Astrocyte of the hippocampus (primary cell): Measurements from ENCODE around the gene HOXC6.

Experiments used
- DNase-seq: peaks from one replicate; pipeline ENCODE4 v3.0.0; 2011; ENCODE audit warnings: low read depth, low spot score

The HOXC6 gene

DNA sequence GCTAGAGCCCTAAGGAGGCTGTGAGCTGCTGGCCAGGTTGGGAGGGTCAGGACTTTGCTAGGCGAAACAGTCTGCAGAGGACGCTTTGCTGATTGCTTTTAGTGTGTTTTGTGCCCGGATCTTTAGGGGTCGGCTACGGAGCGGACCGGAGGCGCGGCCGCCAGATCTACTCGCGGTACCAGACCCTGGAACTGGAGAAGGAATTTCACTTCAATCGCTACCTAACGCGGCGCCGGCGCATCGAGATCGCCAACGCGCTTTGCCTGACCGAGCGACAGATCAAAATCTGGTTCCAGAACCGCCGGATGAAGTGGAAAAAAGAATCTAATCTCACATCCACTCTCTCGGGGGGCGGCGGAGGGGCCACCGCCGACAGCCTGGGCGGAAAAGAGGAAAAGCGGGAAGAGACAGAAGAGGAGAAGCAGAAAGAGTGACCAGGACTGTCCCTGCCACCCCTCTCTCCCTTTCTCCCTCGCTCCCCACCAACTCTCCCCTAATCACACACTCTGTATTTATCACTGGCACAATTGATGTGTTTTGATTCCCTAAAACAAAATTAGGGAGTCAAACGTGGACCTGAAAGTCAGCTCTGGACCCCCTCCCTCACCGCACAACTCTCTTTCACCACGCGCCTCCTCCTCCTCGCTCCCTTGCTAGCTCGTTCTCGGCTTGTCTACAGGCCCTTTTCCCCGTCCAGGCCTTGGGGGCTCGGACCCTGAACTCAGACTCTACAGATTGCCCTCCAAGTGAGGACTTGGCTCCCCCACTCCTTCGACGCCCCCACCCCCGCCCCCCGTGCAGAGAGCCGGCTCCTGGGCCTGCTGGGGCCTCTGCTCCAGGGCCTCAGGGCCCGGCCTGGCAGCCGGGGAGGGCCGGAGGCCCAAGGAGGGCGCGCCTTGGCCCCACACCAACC, 1.5 kb downstream of the HOXC6 start:
- DNase-seq = no peak

GRCh38 chr12:54030442-54030801, 2.2 kb downstream of the HOXC6 start:
- no peak for DNase-seq

DNA sequence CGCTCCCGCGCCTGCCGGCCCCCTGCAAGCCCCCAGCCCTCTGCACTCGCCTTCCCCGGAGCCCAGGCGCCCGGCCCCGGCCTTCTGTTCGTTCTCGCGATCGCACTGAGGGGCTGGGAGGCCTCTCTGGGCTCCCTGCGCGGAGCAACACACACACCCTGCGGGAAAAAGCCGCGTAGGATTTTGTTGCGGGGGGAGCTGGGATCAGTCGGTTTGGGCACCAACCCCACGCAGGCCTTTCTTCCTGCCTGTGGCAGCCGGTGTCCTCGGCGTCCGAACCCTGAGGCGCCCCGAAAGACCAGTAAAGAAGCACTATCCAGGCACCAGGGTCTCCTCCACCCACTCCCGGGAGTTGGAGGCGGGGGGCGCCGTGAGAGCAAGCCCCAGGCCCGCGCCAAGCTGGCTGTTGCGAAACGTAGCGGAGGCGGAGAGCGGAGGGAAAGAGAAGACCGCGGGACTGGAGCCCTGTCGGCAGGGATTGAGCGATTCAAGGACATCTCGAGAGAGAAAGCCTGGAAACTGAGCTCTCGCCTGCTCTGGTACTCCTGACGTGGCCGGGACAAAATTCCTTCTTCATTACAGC, 2.7 kb downstream of the HOXC6 start:
- peak; percentile 16 for DNase-seq

DNA sequence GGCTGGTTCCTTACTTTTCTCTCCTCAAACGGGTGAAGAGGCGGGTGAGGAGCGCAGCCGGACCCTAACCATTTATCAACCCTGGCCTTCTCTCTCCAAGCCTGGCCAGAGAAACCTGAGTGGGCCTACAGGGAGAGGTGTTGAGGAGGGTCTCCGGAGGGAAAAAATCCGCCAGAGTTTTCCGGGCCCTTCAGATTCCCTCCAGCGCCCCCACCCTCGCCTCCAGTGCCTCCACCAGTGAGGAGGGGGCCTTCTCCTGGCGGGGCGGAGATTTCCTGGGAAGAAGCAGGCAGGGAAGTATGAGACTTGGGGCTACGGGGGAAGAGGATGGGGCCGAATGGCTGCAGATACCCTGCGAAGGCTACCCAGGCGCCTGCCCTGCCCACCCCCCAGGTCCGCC, 3.2 kb downstream of the HOXC6 start:
- no peak for DNase-seq

GRCh38 chr12:54032086-54032619, 3.9 kb downstream of the HOXC6 start:
- DNase-seq = no peak

DNA sequence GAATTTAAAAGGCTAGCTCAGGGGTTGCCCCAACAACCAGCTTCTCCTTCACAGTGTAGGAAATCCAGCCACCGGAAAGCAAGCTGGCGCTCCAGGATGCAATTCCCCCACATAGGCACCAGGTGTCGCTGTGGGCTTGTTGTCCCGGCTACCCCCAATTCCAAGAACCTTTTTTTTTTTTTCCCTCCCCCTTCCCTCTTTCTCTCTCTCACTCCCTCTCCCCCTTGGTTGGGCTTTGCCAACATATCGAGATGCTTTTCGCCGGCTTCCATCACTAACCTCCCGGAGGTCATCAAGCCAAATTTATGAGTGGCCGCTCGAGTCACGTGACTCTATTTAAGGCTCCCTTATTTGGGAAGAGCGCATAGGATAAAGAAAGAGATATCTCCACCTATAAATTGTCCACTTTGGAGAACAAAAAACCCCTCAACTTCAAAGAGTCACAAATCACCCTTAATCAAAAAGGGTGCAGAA, 4.4 kb downstream of the HOXC6 start, which contains the start of gene HOXC5:
Gene HOXC5, plus strand, starts transcription at position 424 of the 474 bp plus-strand sequence. CDS start 73 bp downstream, outside the sequence.
- DNase-seq = peak; percentile 44

DNA sequence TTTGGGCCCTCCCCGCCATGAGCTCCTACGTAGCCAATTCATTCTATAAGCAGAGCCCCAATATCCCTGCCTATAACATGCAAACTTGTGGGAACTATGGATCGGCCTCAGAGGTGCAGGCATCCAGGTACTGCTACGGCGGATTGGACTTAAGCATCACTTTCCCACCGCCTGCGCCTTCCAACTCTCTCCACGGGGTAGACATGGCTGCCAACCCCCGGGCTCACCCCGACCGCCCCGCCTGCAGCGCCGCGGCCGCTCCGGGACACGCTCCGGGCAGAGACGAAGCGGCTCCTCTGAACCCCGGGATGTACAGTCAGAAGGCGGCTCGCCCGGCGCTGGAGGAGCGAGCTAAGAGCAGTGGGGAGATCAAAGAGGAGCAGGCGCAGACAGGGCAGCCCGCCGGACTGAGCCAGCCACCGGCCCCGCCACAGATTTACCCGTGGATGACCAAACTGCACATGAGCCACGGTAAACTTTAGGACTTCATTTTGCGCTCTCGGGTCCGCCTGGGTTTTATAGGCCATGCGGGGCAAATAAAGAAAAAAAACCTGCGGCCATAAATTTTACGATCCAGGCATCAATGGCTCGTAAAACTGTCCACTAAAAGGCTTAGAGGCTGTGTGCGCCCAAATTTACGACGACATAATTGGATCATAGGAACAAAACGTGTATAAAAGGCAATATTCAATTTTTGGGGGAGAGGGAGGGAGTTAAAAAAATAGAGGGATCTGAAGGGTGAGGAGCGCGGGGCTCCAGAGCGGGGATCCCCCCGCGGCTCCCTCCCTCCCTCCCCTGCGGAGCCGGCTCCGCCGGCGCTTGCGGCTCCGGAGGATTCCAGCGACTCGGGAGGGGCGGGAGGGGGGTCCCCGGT, 5.1 kb downstream of the HOXC6 start:
- DNase-seq = no peak

DNA sequence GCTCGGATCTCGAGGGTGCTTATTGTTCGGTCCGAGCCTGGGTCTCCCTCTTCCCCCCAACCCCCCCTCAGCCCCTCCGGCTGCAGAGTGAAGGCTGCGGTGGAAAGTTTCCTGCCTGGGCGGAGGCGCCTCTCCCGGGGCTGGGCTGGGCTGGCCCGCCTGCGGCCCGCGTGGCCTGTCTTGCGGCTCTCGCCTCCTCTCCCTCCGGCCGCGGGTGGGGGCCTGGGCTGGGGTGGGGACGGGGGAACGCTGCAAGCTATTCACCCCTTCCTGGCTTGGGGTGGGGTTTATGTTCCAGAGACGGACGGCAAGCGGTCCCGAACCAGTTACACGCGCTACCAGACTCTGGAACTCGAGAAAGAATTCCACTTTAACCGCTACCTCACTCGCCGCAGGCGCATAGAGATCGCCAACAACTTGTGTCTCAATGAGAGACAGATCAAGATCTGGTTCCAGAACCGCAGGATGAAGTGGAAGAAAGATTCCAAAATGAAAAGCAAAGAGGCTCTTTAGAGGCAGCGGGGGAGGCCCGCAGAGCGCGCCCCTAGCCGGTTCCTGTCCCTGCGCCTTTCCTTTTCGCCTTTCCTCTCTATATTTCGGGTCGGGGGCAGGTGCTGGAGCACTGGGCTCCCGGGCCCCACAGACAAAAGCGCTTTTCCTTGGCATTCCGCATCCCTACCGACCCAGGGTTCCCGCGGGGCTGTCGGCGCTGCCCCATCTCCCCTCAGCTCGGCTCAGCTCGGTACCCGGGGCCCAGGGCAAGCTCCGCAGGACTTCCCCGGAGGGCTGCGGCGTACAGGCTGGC, 5.9 kb downstream of the HOXC6 start:
- no peak for DNase-seq

GRCh38 chr12:54034785-54035310, 6.6 kb downstream of the HOXC6 start:
- no peak for DNase-seq

DNA sequence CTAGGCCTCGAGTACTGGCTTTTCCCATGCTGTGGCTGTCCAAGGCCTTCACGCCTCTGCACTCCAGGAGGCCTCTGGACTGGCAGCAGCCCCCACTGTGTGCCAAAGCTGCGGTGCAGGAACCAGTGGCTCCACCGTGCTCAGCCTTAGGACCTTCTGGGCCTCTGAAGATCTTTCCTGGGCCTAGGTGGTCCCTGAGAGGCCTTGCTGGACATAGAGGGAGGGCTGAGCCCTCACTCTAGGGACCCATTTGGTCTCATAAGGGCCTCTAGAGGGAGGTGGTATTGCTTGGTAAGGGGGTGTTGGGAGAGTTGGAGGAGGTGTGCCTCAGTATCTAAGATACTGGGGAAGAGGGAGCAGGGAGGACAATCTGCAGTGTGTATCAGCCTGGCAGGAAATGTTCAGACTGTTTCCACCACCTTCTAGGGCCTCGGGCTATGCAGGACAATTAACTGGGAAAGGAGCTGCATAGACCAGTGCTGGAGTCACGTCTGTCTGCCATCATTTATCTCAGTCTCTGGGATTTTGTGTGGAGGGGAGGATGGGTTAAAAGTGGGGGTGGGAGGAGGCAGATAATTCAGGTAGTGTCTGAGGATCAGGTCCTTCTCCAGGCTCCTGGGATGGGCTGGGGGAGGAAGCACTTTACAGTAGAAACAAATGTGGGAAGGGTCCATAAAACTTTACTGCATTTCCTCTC, 7.5 kb downstream of the HOXC6 start:
- DNase-seq = no peak

DNA sequence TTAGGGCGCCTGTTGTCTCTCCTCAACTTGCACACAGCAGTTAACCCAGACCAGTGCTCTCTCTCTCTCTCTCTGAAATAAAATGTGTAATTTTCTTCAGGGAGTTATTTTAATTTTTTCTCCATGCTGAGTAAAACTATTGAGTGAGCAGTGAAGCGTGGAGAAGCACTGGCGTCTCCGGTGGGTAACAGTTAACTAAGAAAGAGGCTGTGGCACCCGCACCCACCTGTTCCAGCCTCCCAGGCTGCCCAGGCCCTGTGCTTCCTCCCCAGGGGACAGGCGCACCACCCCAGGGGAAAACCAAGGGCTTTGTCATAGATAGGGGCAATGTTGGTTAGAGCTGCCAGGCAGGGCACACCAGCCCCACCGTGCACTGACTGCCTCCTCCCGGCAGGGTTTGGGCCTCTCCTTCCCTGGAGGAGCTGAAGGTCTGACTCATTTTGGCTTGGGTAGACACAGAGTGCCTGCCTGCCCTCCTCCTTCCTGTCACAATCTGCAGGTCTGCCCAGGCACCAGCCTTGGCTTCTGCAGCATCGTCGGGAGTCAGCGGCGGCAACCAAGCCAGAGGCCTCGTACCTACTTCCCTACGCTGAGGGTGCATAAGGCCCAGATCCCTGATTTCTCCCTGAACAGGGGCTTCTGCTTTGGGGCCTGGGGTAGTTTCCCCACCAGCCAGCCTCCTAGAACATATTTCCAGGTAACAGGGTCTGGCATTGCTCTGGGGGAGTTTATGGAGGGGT, 8.6 kb downstream of the HOXC6 start:
- no peak for DNase-seq

DNA sequence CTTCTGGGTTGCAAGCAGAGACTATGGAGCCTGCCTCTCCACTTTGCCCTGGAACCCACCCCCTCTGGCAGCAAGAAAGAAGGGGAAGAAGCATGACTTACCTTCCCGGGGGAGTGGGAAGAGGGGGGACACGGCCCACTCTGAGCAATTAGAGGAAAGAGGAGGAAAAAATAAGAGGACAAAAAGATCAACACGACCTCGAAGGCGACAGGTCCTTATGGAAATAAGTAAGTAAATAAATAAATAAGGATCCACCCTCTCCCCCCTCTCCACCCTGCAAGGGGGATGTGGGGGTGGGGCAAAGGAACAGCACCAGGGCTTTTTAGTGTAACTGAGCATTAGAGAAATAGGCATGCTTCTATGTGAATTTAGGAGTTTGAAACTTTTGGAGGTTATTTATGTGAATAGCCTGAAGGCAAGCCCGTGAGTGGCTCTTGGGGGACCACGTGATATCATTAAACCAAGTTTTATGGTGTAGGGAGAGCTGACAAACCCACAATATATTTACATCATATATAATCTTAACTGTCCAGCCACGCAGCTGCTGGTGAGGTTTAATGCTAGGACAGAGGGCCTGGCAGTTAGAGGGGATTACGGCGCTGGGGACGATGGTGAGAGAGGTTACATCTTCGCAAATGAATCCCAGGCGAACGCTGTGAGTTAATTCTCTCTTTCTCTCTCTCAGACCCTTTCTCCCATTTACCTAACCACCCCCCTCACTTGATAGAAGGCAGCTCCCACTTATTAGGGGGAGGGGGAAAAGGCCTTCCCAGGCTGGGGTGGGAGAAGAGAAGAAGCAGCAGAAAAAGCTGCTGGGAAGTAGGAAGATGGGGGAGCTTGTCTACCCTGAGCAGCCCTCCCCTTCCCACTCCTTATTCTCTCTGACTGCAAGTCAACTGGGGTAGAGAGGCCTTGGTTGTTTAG, 9.4 kb downstream of the HOXC6 start:
- no peak for DNase-seq

- DNase-seq = no peak
Observed at GRCh38 chr12:54038284-54038870, 10.1 kb downstream of the HOXC6 start.

- no peak for DNase-seq
Observed at GRCh38 chr12:54038871-54039414, 10.7 kb downstream of the HOXC6 start.

GRCh38 chr12:54039417-54040147, 11.3 kb downstream of the HOXC6 start:
- DNase-seq = no peak

DNA sequence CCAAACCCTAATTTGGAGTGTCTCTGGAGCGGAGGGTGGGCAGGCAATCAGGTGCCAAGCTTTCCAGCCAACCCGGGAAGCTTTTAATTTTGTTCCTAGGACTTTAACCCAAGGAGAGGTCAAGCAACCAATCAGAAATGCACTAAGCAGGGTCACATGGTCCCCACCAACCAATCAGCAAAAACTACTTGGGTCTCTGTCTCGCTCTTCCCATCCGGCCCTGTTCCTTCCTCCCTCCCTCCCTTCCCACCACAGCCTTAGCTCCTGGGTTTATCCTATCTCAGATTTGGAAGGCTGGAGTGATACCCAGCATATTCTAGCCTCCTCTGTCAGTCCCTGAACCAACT, 11.9 kb downstream of the HOXC6 start:
- DNase-seq = no peak

GRCh38 chr12:54040648-54041047, 12.4 kb downstream of the HOXC6 start:
- DNase-seq = no peak
